Measurements from ENCODE around the gene KIAA0040. TPM values are rescaled to one million over a fixed set of nuclear protein-coding genes. Genes with fewer than 3 reads are reported as not detected.

KIAA0040 gene
- total RNA-seq, 1 experiment from 2014 or later, result 5.0 TPM

DNA sequence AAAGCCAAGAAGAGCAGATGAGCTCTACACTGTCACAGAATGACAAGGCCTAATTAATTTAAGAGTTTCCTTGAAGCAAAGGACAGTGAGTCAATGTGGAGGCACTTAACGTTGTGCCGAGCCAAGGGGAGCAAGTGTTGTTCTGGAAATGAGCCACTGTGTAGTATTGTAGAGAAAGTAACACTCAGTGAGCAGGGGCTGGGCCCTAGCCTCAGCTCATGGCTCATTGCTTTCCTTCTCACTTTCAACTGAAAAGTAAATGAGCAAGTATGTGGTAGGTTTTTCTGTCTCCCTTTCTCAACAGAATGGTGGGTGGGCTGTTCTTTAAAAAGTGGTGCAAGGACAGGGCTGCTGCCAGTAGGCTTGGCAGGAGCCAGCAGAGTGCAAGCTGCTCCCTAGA lies 11.8 kb upstream of the KIAA0040 start:
- H3K9me3 Mint-ChIP-seq, result no peaks in the 10 kb centered on the region

More for the DNA sequence above, 11.8 kb upstream of the KIAA0040 start:
- no peaks in the 10 kb centered on the region for H3K9me3 ChIP-seq (ENCODE audit: control insufficient read depth, low read depth, low read length)
- H3K27ac ChIP-seq (ENCODE audit: insufficient read length, low read depth, low read length), result no peak overlapping the region
- peaks cover 2% of the 10 kb centered on the region; the same call in 1 of the 2 replicates for H3K27me3 Mint-ChIP-seq (ENCODE audit: low read depth)
- H3T11ph ChIP-seq (ENCODE audit: low read length), result no peak overlapping the region
- H4K5ac ChIP-seq (ENCODE audit: insufficient read length, low read depth, low read length), result no peak overlapping the region
- H2AFZ ChIP-seq (ENCODE audit: low read length), result no peak overlapping the region
- peak overlapping the region in 1 of 3 experiments; percentile 76; a peak in 2 of 7 replicates for H3K27ac Mint-ChIP-seq
- H3K79me1 ChIP-seq (ENCODE audit: insufficient read depth, low read depth, low read length, poor library complexity, severe bottlenecking), result no peaks in the 10 kb centered on the region
- no peak overlapping the region for H3K4me2 ChIP-seq (ENCODE audit: insufficient read depth, insufficient read length, low read length)
- H2BK120ac ChIP-seq (ENCODE audit: low read depth, low read length, poor library complexity, severe bottlenecking), result no peak overlapping the region
- H2BK5ac ChIP-seq (ENCODE audit: insufficient read length, low read length), result no peak overlapping the region
- no peaks in the 10 kb centered on the region for H4K20me1 ChIP-seq (ENCODE audit: control insufficient read depth, insufficient read depth, insufficient read length)
- no peak overlapping the region for H4K91ac ChIP-seq (ENCODE audit: insufficient read length, low read depth, low read length)
- H3K4me3 Mint-ChIP-seq, result no peak overlapping the region
- H3K9ac ChIP-seq (ENCODE audit: extremely low read depth, insufficient read length, low read length), result no peak overlapping the region
- no peak overlapping the region for H2BK12ac ChIP-seq (ENCODE audit: insufficient read length, low read depth, low read length)
- H3K23ac ChIP-seq (ENCODE audit: insufficient read length, low read depth, low read length), result no peak overlapping the region
- no peak overlapping the region for H3K4ac ChIP-seq (ENCODE audit: low read depth, low read length)
- H4K8ac ChIP-seq (replicated peaks; ENCODE audit: insufficient read length, low read depth, low read length), result no peak overlapping the region
- WGBS (ENCODE audit: extremely low coverage, insufficient read length, low lambda C conversion rate), result no CpG with 5 or more reads among the region's 2 CpGs
- H2BK20ac ChIP-seq (ENCODE audit: low read depth, low read length, poor library complexity, severe bottlenecking), result no peak overlapping the region
- H3K23me2 ChIP-seq (ENCODE audit: insufficient read length, low read depth, low read length, poor library complexity, severe bottlenecking), result no peaks in the 10 kb centered on the region
- no peaks in the 10 kb centered on the region for H3K27me3 ChIP-seq (ENCODE audit: insufficient read depth, low read length)
- no peak overlapping the region for H2AK5ac ChIP-seq (ENCODE audit: insufficient read length, low read length)
- TF ChIP-seq, protein P1, sequence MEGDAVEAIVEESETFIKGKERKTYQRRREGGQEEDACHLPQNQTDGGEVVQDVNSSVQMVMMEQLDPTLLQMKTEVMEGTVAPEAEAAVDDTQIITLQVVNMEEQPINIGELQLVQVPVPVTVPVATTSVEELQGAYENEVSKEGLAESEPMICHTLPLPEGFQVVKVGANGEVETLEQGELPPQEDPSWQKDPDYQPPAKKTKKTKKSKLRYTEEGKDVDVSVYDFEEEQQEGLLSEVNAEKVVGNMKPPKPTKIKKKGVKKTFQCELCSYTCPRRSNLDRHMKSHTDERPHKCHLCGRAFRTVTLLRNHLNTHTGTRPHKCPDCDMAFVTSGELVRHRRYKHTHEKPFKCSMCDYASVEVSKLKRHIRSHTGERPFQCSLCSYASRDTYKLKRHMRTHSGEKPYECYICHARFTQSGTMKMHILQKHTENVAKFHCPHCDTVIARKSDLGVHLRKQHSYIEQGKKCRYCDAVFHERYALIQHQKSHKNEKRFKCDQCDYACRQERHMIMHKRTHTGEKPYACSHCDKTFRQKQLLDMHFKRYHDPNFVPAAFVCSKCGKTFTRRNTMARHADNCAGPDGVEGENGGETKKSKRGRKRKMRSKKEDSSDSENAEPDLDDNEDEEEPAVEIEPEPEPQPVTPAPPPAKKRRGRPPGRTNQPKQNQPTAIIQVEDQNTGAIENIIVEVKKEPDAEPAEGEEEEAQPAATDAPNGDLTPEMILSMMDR (conservative IDR thresholded peaks at IDR 0.05), result no peak
- no peak for DNase-seq
- H2BK15ac ChIP-seq (ENCODE audit: low read depth, low read length), result no peak overlapping the region
- no peak overlapping the region for H3K14ac ChIP-seq (ENCODE audit: insufficient read depth, low read length)
- peaks cover 4 to 5% of the 10 kb centered on the region in 2 experiments; a peak in 1 of 4 replicates for H3K4me1 Mint-ChIP-seq
- H3K4me1 ChIP-seq (ENCODE audit: insufficient read depth, low read length), result no peaks in the 10 kb centered on the region
- no peaks in the 10 kb centered on the region for H3K36me3 Mint-ChIP-seq (ENCODE audit: insufficient read depth in 1 of 3, low read depth in 3 of 3)
- no peak overlapping the region for H3K56ac ChIP-seq (ENCODE audit: insufficient read length, low read depth, low read length)
- no peaks in the 10 kb centered on the region for H3K79me2 ChIP-seq (ENCODE audit: insufficient read depth, low read length)
- H3K18ac ChIP-seq (ENCODE audit: insufficient read length, low read depth, low read length), result no peak overlapping the region

Data from H9 (cell line).